Astrocyte (in vitro differentiated cells and primary cell): ENCODE data around the gene SCIN. TPM values are rescaled to one million over a fixed set of nuclear protein-coding genes. Genes with fewer than 3 reads are reported as not detected.

Experiments used
- DNase-seq: peaks from one replicate; pipeline ENCODE4 v3.0.0-alpha.2; 2010; ENCODE audit warnings: low read depth
- FAIRE-seq: peaks from 2 replicates; lab custom pipeline; 2011; peaks lifted over from hg19 to GRCh38; lab: Jason Lieb, UNC
- H2AFZ ChIP-seq: 2 replicates; pipeline ENCODE4 v1.6.0; 2012; ENCODE audit warnings: low read depth, low read length, inconsistent platforms
- H3K27ac ChIP-seq: 2 replicates; pipeline ENCODE4 v1.5.1; 2011; ENCODE audit warnings: low read depth, low read length, inconsistent platforms
- H3K27me3 ChIP-seq: 2 replicates; pipeline ENCODE4 v1.6.0; 2011; ENCODE audit warnings: low read length, inconsistent platforms; ENCODE audit not compliant: insufficient read depth
- H3K36me3 ChIP-seq: 2 replicates; pipeline ENCODE4 v1.5.1; 2011; ENCODE audit warnings: low read length, inconsistent platforms; ENCODE audit not compliant: insufficient read depth
- H3K4me1 ChIP-seq: 2 replicates; pipeline ENCODE4 v1.5.1; 2011; ENCODE audit warnings: low read length, inconsistent platforms; ENCODE audit not compliant: insufficient read depth
- H3K4me2 ChIP-seq: 2 replicates; pipeline ENCODE4 v1.6.0; 2012; ENCODE audit warnings: low read length, inconsistent platforms
- H3K4me3 ChIP-seq: 2 replicates; pipeline ENCODE4 v1.5.1; 2011; ENCODE audit warnings: low read depth, mild to moderate bottlenecking, low read length, inconsistent platforms; ENCODE audit not compliant: insufficient read depth
- H3K79me2 ChIP-seq: 2 replicates; pipeline ENCODE4 v1.6.0; 2012; ENCODE audit warnings: mild to moderate bottlenecking, low read length, inconsistent platforms; ENCODE audit not compliant: insufficient read depth
- H3K9ac ChIP-seq: 2 replicates; pipeline ENCODE4 v1.6.0; 2012; ENCODE audit warnings: mild to moderate bottlenecking, low read length, inconsistent platforms
- H3K9me3 ChIP-seq: 2 replicates; pipeline ENCODE4 v1.5.1; 2012; ENCODE audit warnings: low read depth, mild to moderate bottlenecking, low read length, inconsistent platforms; ENCODE audit not compliant: insufficient read depth
- H4K20me1 ChIP-seq: 2 replicates; pipeline ENCODE4 v1.6.0; 2012; ENCODE audit warnings: low read length, inconsistent platforms; ENCODE audit not compliant: insufficient read depth
- H3K27ac Mint-ChIP-seq: one replicate; pipeline ENCODE4 v1.8.0; 2021; ENCODE audit warnings: mild to moderate bottlenecking, mixed read lengths; ENCODE audit not compliant: unreplicated experiment
- H3K27me3 Mint-ChIP-seq: one replicate; pipeline ENCODE4 v1.8.0; 2021; ENCODE audit warnings: low read depth, mixed read lengths; ENCODE audit not compliant: unreplicated experiment
- H3K36me3 Mint-ChIP-seq: one replicate; pipeline ENCODE4 v1.8.0; 2021; ENCODE audit warnings: low read depth, mixed read lengths; ENCODE audit not compliant: unreplicated experiment
- H3K4me1 Mint-ChIP-seq: one replicate; pipeline ENCODE4 v1.8.0; 2021; ENCODE audit warnings: low read depth, mixed read lengths; ENCODE audit not compliant: unreplicated experiment
- H3K4me3 Mint-ChIP-seq: one replicate; pipeline ENCODE4 v1.8.0; 2021; ENCODE audit warnings: mild to moderate bottlenecking, moderate library complexity, mixed read lengths; ENCODE audit not compliant: unreplicated experiment
- H3K9me3 Mint-ChIP-seq: one replicate; pipeline ENCODE4 v1.8.0; 2021; ENCODE audit warnings: mild to moderate bottlenecking, mixed read lengths; ENCODE audit not compliant: unreplicated experiment
- EZH2 ChIP-seq: IDR thresholded peaks from 2 replicates; pipeline ENCODE4 v1.6.1; 2012; ENCODE audit warnings: mild to moderate bottlenecking, low read length, inconsistent platforms; ENCODE audit not compliant: insufficient read depth
- total RNA-seq: library from RNA; stranded (reverse); gene quantifications from 2 replicates; pipeline ENCODE4 v1.2.1, GENCODE V29; 2021
- TF ChIP-seq, protein P1 (sequence below): IDR thresholded peaks from 2 replicates; pipeline ENCODE4 v1.5.1; 2011; ENCODE audit warnings: low read depth, mild to moderate bottlenecking, inconsistent platforms, low read length, moderate library complexity; ENCODE audit not compliant: insufficient read depth

Gene SCIN
- total RNA-seq, 1 donor from 2014 or later, result 0.27 TPM

DNA sequence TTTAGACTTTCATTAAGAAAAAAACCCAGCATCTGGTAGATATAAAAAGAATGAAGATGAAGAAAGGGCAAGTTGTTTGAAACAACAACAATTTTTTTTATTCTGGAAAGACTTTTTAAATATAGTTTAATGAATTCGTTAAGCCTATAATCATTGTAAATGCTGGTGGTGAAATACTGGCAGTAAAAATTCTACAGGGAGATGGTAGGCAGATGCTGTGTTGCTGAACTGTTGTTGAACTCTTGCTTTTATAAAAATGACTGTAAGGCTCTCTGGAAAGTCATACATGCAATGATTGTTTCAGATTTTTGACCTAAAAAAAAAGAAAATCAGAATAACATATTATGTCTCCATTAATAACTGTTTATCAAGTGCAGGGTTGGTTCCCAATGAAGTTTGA is 39.0 kb downstream of the SCIN start:
- no peaks in the 10 kb centered on the region for H3K36me3 ChIP-seq
- Mint-ChIP-seq H3K27me3 (no peaks in the 10 kb centered on the region), H3K27ac (no peak overlapping the region), H3K4me3 (no peak overlapping the region), H3K9me3 (no peaks in the 10 kb centered on the region), H3K4me1 (no peaks in the 10 kb centered on the region), H3K36me3 (no peaks in the 10 kb centered on the region)
- no peak for DNase-seq
- no peak overlapping the region for H3K27ac ChIP-seq
- H3K4me1 ChIP-seq, result no peaks in the 10 kb centered on the region
- H3K4me2 ChIP-seq, result no peak overlapping the region
- H3K9ac ChIP-seq, result no peak overlapping the region
- no peak overlapping the region for H3K4me3 ChIP-seq
- TF ChIP-seq EZH2, result no peak
- no peaks in the 10 kb centered on the region for H3K9me3 ChIP-seq
- no peaks in the 10 kb centered on the region for H3K27me3 ChIP-seq
- FAIRE-seq, result no peak
- no peaks in the 10 kb centered on the region for H3K79me2 ChIP-seq
- H2AFZ ChIP-seq, result no peak overlapping the region
- no peaks in the 10 kb centered on the region for H4K20me1 ChIP-seq

DNA sequence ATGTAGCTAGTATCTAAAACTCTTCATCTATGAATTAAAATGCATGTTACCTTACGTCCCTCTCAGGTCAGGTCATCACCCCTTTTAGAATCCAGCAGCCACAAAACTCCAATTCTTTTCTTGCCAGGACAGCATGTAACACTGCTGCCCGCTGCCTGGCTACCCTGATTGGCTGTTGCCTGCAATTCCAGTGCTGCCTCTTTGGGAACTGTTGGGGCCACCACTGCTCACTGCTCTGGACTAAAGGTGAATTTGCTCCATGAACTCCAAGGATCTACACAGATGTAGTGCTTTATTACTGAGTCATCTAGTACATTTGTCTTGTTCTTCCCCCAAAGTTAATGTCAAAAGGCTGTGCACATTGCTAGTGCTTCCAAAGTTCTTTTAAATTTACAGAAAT is 40.4 kb downstream of the SCIN start:
- Histone ChIP-seq H2AFZ (no peak overlapping the region), H3K27ac (no peak overlapping the region), H3K9ac (no peak overlapping the region), H3K4me1 (no peaks in the 10 kb centered on the region), H3K4me3 (no peak overlapping the region), H3K4me2 (no peak overlapping the region), H3K79me2 (no peaks in the 10 kb centered on the region), H3K36me3 (no peaks in the 10 kb centered on the region), H4K20me1 (no peaks in the 10 kb centered on the region), H3K27me3 (no peaks in the 10 kb centered on the region), H3K9me3 (no peaks in the 10 kb centered on the region)
- Mint-ChIP-seq H3K4me1 (no peaks in the 10 kb centered on the region), H3K27ac (no peak overlapping the region), H3K36me3 (no peaks in the 10 kb centered on the region), H3K9me3 (no peaks in the 10 kb centered on the region), H3K4me3 (no peak overlapping the region), H3K27me3 (no peaks in the 10 kb centered on the region)
- TF ChIP-seq, protein P1, sequence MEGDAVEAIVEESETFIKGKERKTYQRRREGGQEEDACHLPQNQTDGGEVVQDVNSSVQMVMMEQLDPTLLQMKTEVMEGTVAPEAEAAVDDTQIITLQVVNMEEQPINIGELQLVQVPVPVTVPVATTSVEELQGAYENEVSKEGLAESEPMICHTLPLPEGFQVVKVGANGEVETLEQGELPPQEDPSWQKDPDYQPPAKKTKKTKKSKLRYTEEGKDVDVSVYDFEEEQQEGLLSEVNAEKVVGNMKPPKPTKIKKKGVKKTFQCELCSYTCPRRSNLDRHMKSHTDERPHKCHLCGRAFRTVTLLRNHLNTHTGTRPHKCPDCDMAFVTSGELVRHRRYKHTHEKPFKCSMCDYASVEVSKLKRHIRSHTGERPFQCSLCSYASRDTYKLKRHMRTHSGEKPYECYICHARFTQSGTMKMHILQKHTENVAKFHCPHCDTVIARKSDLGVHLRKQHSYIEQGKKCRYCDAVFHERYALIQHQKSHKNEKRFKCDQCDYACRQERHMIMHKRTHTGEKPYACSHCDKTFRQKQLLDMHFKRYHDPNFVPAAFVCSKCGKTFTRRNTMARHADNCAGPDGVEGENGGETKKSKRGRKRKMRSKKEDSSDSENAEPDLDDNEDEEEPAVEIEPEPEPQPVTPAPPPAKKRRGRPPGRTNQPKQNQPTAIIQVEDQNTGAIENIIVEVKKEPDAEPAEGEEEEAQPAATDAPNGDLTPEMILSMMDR, result no peak
- TF ChIP-seq EZH2, result no peak
- DNase-seq (no peak), FAIRE-seq (no peak)

DNA sequence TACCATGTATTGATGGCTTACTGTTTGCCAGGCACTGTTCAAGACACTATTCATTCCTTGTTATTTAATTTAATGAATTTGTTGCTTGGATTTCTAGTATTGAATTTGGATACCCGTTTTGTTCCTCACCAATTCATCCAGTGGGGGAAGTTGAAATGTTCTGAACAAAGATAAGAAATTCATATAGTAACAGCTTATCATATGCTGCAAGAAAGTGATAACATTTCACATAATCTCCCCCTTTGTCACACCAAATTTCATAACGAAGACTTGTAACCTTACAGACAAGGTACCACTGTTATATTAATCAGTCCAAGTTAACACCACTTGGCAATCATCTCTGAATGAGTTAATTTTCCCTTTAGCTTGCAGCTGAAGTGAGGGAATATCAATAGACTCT is 42.1 kb downstream of the SCIN start:
- H3K4me3 Mint-ChIP-seq, result no peak overlapping the region
- Histone ChIP-seq H3K27ac (no peak overlapping the region), H3K4me1 (no peaks in the 10 kb centered on the region), H3K9ac (no peak overlapping the region), H3K9me3 (no peaks in the 10 kb centered on the region), H3K4me3 (no peak overlapping the region), H2AFZ (no peak overlapping the region), H3K27me3 (no peaks in the 10 kb centered on the region), H4K20me1 (no peaks in the 10 kb centered on the region), H3K79me2 (no peaks in the 10 kb centered on the region), H3K4me2 (no peak overlapping the region), H3K36me3 (no peaks in the 10 kb centered on the region)
- H3K27ac Mint-ChIP-seq, result no peak overlapping the region
- H3K9me3 Mint-ChIP-seq, result no peaks in the 10 kb centered on the region
- TF ChIP-seq, protein P1, result no peak
- no peak for TF ChIP-seq EZH2
- FAIRE-seq (no peak), DNase-seq (no peak)
- no peaks in the 10 kb centered on the region for H3K27me3 Mint-ChIP-seq
- H3K36me3 Mint-ChIP-seq, result no peaks in the 10 kb centered on the region
- no peaks in the 10 kb centered on the region for H3K4me1 Mint-ChIP-seq
